ENCODE results near the gene LRRC8D. TPM values are rescaled to one million over a fixed set of nuclear protein-coding genes. Genes with fewer than 3 reads are reported as not detected.

Gene LRRC8D
- total RNA-seq, 2 donors from 2014 or later = 9.0 to 10.9 TPM

GRCh38 chr1:89872567-89872966 lies 51.7 kb downstream of the LRRC8D start:
- Histone ChIP-seq H3K27ac (peak overlapping the region in 1 of 2 donors; percentile 75), H3K4me1 (peaks cover 0 to 33% of the 10 kb centered on the region in 2 donors), H3K9me3 (no peaks in the 10 kb centered on the region), H3K4me3 (no peak overlapping the region), H3K36me3 (peaks cover 10% of the 10 kb centered on the region), H3K27me3 (no peaks in the 10 kb centered on the region)
- no peak for TF ChIP-seq CTCF (IDR thresholded peaks at IDR 0.05)
- DNase-seq (ENCODE audit: low spot score) = no peak

DNA sequence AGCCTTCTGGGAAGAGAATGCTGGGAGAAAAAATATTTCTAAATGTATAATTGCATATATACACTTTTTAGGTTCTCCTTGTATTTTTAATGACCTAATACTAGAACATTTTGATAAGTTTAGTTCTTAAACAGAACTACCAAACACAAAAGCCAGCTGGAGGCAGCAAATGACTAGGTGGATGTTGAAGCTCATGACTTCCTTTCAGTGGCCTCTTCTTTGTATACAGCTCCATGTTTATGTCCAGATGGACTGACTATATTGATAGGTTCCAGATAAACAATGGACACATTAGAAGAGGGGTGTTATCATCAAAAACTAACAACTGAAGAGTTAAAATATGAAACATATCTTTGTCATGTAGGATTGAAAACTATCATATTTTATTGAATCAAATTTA lies 52.5 kb downstream of the LRRC8D start:
- peak overlapping the region in 1 of 2 donors; percentile 29 for H3K27ac ChIP-seq
- H3K27me3 ChIP-seq = no peaks in the 10 kb centered on the region
- H3K4me3 ChIP-seq = no peak overlapping the region
- DNase-seq (ENCODE audit: low spot score) = no peak
- H3K4me1 ChIP-seq = peaks cover 0 to 37% of the 10 kb centered on the region in 2 donors
- no peaks in the 10 kb centered on the region for H3K9me3 ChIP-seq
- peak in 1 of 2 donors; percentile 16 for TF ChIP-seq CTCF (IDR thresholded peaks at IDR 0.05)
- peaks cover 10% of the 10 kb centered on the region for H3K36me3 ChIP-seq

DNA sequence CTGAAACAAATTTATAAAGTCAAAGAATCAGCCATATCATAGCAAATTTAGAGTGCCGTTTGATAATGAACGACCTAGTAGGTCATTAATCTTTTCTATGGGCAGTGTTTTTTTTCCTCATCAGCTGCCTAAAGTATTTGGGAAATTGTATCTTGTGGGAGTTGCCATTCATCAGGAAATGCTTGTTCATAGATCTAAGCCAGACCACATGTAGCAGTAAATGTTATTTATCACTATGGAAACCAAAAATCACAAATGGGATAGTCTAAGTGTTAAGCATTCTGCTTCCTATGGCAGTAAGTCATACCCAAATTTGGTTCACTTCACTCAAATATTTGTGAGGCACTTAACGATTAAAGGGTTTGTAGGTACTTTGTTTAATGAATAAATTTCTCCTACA lies 52.9 kb downstream of the LRRC8D start:
- no peak for DNase-seq (ENCODE audit: low spot score)
- Histone ChIP-seq H3K9me3 (no peaks in the 10 kb centered on the region), H3K27me3 (no peaks in the 10 kb centered on the region), H3K4me3 (no peak overlapping the region), H3K4me1 (peaks cover 0 to 42% of the 10 kb centered on the region in 2 donors), H3K36me3 (peaks cover 10% of the 10 kb centered on the region), H3K27ac (peak overlapping the region in 1 of 2 donors; percentile 29)
- TF ChIP-seq CTCF (IDR thresholded peaks at IDR 0.05) = no peak

DNA sequence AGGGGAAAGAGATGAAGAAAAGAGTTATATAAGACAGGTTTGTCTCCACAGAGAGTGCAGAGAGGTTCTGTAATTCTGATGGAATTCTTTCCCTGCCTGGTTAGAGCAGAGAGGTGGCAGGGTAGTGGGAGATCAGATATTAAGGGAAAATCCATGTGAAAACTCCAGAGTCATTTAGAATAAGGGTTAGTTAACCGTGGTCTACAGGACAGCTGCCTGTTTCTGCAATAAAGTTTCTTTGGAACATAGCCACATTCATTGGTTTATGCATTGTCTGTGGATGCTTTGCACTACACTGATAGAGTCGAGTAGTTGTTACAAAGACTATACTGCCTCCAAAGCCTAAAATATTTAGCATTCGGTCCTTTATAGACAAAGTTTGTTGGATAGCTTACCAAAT lies 55.6 kb downstream of the LRRC8D start:
- no peaks in the 10 kb centered on the region for H3K9me3 ChIP-seq
- peaks cover 0 to 46% of the 10 kb centered on the region in 2 donors for H3K4me1 ChIP-seq
- no peaks in the 10 kb centered on the region for H3K27me3 ChIP-seq
- no peak overlapping the region for H3K4me3 ChIP-seq
- H3K36me3 ChIP-seq = no peaks in the 10 kb centered on the region
- no peak for TF ChIP-seq CTCF (IDR thresholded peaks at IDR 0.05)
- DNase-seq (ENCODE audit: low spot score) = no peak
- no peak overlapping the region for H3K27ac ChIP-seq

DNA sequence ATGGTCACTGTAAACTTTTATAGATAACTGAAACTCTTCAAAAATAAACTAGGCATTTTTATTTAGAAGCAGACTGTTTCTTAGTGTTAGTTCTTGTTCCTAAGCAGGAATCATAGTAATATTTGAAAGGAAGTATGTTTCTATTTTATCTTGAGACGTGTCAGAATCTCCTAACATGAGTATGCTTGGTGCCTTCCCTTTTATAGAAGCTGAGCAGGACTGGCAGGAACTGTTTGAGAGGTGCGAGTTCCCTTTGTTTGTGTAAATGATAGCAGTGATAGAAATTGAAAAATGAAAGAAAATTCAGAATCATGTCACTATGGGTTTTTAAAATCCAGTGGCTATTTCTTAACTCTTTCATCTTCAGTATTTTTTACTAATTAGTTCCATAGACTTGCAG lies 56.9 kb downstream of the LRRC8D start:
- no peaks in the 10 kb centered on the region for H3K9me3 ChIP-seq
- DNase-seq (ENCODE audit: low spot score) = no peak
- peaks cover 0 to 35% of the 10 kb centered on the region in 2 donors for H3K4me1 ChIP-seq
- TF ChIP-seq CTCF (IDR thresholded peaks at IDR 0.05) = no peak
- H3K36me3 ChIP-seq = no peaks in the 10 kb centered on the region
- H3K27ac ChIP-seq = peak overlapping the region in 1 of 2 donors; percentile 42
- H3K4me3 ChIP-seq = no peak overlapping the region
- H3K27me3 ChIP-seq = no peaks in the 10 kb centered on the region

DNA sequence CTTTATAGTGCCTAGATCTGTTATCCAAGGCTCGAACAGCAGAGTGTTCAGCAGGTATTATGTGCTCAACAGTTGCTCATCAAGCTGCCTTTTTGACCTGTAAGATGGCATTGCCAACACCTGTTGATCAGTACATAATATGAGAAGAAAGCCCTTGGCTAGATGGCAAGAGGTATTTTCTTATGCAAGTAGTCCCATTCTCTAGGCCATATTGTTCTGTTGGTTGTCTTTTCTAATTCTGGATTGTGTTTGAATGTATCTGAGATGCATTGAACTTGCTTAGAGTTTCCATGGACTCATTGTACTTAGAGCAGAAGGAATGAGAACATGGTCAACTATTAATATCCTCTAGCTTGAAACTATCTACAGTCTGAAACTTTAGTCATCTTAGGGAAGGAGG lies 57.4 kb downstream of the LRRC8D start:
- Histone ChIP-seq H3K4me1 (peaks cover 0 to 30% of the 10 kb centered on the region in 2 donors), H3K4me3 (no peak overlapping the region), H3K27ac (peak overlapping the region in 1 of 2 donors; percentile 42), H3K9me3 (no peaks in the 10 kb centered on the region), H3K27me3 (no peaks in the 10 kb centered on the region), H3K36me3 (no peaks in the 10 kb centered on the region)
- DNase-seq (ENCODE audit: low spot score) = no peak
- TF ChIP-seq CTCF (IDR thresholded peaks at IDR 0.05) = no peak
